VCaP (cell line): ENCODE data around the gene NPFFR1.

Experiments
- H3K27ac ChIP-seq: fragments of 450-650 bp; 2 replicates; pipeline ENCODE4 v1.5.1; 2017
- CTCF ChIP-seq: fragments of 450-650 bp; conservative IDR thresholded peaks from 2 replicates; pipeline ENCODE4 v1.5.1; 2017; ENCODE audit warnings: mild to moderate bottlenecking, moderate library complexity

The NPFFR1 gene

GRCh38 chr10:70296406-70296899 lies 12.6 kb upstream of the NPFFR1 start:
- H3K27ac ChIP-seq = no peak overlapping the region
- no peak for TF ChIP-seq CTCF

DNA sequence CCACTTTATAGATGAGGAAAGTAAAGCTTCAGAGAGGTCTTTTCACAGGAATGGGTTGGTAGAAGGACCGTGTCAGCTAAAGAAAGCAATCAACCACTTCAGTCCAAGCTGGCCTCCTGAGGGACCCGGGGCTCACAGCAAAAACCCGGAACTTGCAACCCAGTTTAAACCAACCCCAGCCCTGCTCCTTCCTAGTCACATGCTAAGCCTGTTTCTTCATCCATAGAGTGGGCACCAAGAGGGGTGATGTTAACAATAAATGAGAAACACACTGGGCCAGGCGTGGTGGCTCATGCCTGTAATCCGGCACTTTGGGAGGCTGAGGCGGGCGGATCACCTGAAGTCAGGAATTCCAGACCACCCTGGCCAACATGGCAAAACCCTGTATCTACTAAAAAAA lies 12.1 kb upstream of the NPFFR1 start:
- no peak overlapping the region for H3K27ac ChIP-seq
- TF ChIP-seq CTCF = no peak

DNA sequence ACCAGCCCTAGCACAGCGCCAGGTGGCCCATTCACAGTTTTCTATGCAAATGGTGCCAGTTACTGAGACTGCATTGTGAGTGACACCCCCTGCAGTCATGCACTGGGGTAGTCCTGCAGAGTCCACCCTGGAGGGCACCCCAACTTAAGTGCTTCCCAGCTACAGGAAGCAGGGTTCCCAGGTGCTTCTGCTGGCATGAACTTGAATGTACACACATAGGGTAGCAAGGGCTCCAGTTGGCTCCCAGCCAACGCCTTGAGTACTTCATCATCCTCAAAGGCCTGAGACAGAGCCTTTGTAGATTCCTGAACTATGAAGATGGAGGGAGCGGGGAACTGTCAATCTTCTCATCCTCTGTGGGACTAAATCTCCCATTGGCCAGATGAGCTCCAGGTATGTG lies 11.5 kb upstream of the NPFFR1 start:
- H3K27ac ChIP-seq = no peak overlapping the region
- no peak for TF ChIP-seq CTCF

DNA sequence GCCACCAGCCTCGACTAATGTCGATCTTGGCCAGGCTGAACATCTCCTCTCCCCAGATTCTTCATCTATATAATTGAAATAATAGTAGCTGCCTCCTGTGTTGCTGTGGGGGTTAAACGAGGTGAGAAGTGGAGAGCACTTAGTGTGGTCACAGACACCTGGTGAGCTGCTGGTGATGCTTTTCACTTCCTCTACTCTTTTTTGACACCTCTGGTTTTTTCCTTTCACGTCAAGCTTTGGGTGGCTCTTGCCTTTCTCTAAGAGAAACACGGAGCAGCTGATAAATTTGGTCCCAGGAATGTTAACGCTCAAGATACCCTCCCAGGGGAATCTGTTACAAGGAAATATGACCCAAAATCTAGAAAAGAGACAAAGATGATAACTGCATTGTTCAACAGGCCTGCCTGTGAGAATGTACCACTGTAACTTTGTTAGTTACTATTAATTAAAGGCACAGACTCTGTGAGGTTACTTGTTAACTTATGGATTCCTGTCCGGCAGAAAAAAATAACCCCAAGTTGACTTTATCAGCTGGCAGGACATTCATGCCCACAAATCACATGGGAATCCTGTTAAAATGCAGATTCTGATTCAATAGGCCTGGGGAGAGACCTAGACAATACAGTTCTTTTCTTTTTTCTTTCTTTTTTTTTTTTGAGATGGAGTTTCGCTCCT lies 9.5 kb upstream of the NPFFR1 start:
- TF ChIP-seq CTCF = no peak
- H3K27ac ChIP-seq = no peak overlapping the region

DNA sequence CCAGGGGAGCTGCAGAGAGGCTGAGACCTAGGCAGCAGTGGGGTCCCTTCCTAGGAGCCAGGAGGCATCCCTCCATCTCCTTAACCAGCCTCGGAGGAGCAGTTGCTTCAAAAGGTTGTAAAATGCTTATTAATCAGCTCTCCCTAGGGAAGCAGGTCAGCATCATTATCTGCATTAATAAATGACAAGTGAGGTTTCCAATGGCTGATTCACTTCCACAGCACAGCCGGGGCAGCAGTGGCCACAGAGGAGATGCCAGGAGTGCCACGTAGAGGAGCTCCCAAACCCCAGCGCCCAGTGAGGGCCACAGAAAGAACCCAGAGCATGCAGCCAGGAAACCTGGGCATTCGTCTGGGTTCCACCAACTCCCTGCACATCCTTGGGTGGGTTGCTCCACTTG lies 8.2 kb upstream of the NPFFR1 start:
- no peak for TF ChIP-seq CTCF

GRCh38 chr10:70289739-70290138 lies 5.9 kb upstream of the NPFFR1 start:
- no peak overlapping the region for H3K27ac ChIP-seq
- TF ChIP-seq CTCF = no peak

More for the DNA sequence above, 8.2 kb upstream of the NPFFR1 start:
- no peak overlapping the region for H3K27ac ChIP-seq

GRCh38 chr10:70286616-70287015 lies 2.8 kb upstream of the NPFFR1 start:
- H3K27ac ChIP-seq = no peak overlapping the region
- TF ChIP-seq CTCF = no peak
